Choroid plexus epithelial cell (primary cell): ENCODE results near the gene LMOD2.

Experiments used
- DNase-seq: peaks from one replicate; pipeline ENCODE4 v3.0.0-alpha.2; 2010; ENCODE audit warnings: low read depth
- H3K4me3 ChIP-seq: 2 replicates; pipeline ENCODE4 v1.5.1; 2011; ENCODE audit warnings: low read depth, mild to moderate bottlenecking, control low read depth, low read length, moderate library complexity
- CTCF ChIP-seq: conservative IDR thresholded peaks from 2 replicates; pipeline ENCODE4 v1.5.1; 2011; ENCODE audit warnings: low read depth, mild to moderate bottlenecking, control low read depth, inconsistent platforms, low read length, moderate library complexity

LMOD2 gene

GRCh38 chr7:123666492-123666891 lies 10.8 kb downstream of the LMOD2 start:
- no peak for DNase-seq
- no peak for TF ChIP-seq CTCF
- no peak overlapping the region for H3K4me3 ChIP-seq

- DNase-seq: no peak
- TF ChIP-seq CTCF: no peak
- no peak overlapping the region for H3K4me3 ChIP-seq
Observed at GRCh38 chr7:123669485-123669884, 13.8 kb downstream of the LMOD2 start.

- no peak overlapping the region for H3K4me3 ChIP-seq
- no peak for TF ChIP-seq CTCF
Observed at GRCh38 chr7:123673137-123673732, 17.6 kb downstream of the LMOD2 start.

GRCh38 chr7:123673752-123674398 lies 18.2 kb downstream of the LMOD2 start:
- no peak overlapping the region for H3K4me3 ChIP-seq
- TF ChIP-seq CTCF: no peak
- DNase-seq: no peak

More at GRCh38 chr7:123673137-123673732, 17.6 kb downstream of the LMOD2 start:
- DNase-seq: no peak

- no peak overlapping the region for H3K4me3 ChIP-seq
- DNase-seq: peak; percentile 50
Observed at GRCh38 chr7:123674399-123675180, 18.9 kb downstream of the LMOD2 start.

GRCh38 chr7:123675181-123675473 lies 19.5 kb downstream of the LMOD2 start:
- TF ChIP-seq CTCF: no peak
- no peak overlapping the region for H3K4me3 ChIP-seq
- DNase-seq: peak; percentile 64

More at GRCh38 chr7:123674399-123675180, 18.9 kb downstream of the LMOD2 start:
- no peak for TF ChIP-seq CTCF
